RWPE2 (cell line): ENCODE measurements around the gene SLC48A1.

ENCODE experiments used
- ATAC-seq: fragments of 200-7000 bp; cut with Tn5 transposase; 3 replicates; pipeline ENCODE4 v1.9.1; 2021; ENCODE audit warnings: low read depth
- DNase-seq: peaks from one replicate; pipeline ENCODE4 v3.0.0-alpha.2; 2020; ENCODE audit warnings: low spot score
- H3K27ac ChIP-seq: fragments of 450-650 bp; 2 replicates; pipeline ENCODE4 v1.5.1; 2017; ENCODE audit warnings: mild to moderate bottlenecking; ENCODE audit not compliant: poor library complexity, severe bottlenecking
- H3K27me3 ChIP-seq: fragments of 250-450 bp; sonication (Bioruptor Pico); 2 replicates; pipeline ENCODE4 v1.5.1; 2021; ENCODE audit warnings: mild to moderate bottlenecking, moderate library complexity; ENCODE audit not compliant: insufficient read depth, poor library complexity, severe bottlenecking
- H3K36me3 ChIP-seq: fragments of 250-450 bp; sonication (Bioruptor Pico); 2 replicates; pipeline ENCODE4 v1.5.1; 2020; ENCODE audit warnings: low read depth, mild to moderate bottlenecking, moderate library complexity
- H3K4me1 ChIP-seq: fragments of 250-450 bp; sonication (Bioruptor Pico); 2 replicates; pipeline ENCODE4 v1.5.1; 2021; ENCODE audit warnings: mild to moderate bottlenecking, moderate library complexity; ENCODE audit not compliant: insufficient read depth, poor library complexity, severe bottlenecking
- H3K4me3 ChIP-seq: fragments of 250-450 bp; sonication (Bioruptor Pico); 2 replicates; pipeline ENCODE4 v1.5.1; 2021; ENCODE audit warnings: mild to moderate bottlenecking, moderate library complexity; ENCODE audit not compliant: severe bottlenecking
- H3K9me3 ChIP-seq: fragments of 250-450 bp; sonication (Bioruptor Pico); 2 replicates; pipeline ENCODE4 v1.5.1; 2021; ENCODE audit warnings: mild to moderate bottlenecking, moderate library complexity; ENCODE audit not compliant: severe bottlenecking
- TF ChIP-seq, protein P1 (sequence below): fragments of 450-650 bp; IDR thresholded peaks from one replicate; pipeline ENCODE4 v1.5.1; 2017; ENCODE audit warnings: mild to moderate bottlenecking, moderate library complexity; ENCODE audit not compliant: poor library complexity, severe bottlenecking

Gene SLC48A1

DNA sequence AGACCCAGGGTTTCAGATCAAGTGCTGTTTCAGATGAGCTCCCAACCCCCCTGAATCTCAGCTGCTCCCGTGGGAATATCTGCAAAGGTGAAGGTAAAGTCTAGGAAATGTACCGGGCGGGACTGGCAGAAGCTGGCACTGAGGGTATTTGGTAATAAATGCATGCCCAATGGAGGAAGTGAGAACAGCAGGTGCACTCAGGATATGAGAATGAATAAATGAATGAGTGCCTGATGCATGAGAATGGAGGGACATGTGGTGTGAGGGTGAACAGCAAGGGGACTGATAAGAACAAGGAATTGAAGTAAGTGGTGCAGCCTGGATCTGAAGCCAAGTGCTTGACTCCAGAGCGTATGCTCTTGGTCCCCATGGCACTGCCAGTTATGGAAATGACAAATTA, 25.9 kb upstream of the SLC48A1 start:
- TF ChIP-seq, protein P1, sequence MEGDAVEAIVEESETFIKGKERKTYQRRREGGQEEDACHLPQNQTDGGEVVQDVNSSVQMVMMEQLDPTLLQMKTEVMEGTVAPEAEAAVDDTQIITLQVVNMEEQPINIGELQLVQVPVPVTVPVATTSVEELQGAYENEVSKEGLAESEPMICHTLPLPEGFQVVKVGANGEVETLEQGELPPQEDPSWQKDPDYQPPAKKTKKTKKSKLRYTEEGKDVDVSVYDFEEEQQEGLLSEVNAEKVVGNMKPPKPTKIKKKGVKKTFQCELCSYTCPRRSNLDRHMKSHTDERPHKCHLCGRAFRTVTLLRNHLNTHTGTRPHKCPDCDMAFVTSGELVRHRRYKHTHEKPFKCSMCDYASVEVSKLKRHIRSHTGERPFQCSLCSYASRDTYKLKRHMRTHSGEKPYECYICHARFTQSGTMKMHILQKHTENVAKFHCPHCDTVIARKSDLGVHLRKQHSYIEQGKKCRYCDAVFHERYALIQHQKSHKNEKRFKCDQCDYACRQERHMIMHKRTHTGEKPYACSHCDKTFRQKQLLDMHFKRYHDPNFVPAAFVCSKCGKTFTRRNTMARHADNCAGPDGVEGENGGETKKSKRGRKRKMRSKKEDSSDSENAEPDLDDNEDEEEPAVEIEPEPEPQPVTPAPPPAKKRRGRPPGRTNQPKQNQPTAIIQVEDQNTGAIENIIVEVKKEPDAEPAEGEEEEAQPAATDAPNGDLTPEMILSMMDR, result no peak
- H3K4me1 ChIP-seq, result peaks cover 6% of the 10 kb centered on the region
- H3K36me3 ChIP-seq, result peaks cover 21% of the 10 kb centered on the region
- H3K27me3 ChIP-seq, result no peaks in the 10 kb centered on the region
- H3K27ac ChIP-seq, result no peak overlapping the region
- no peaks in the 10 kb centered on the region for H3K9me3 ChIP-seq
- DNase-seq (no peak), ATAC-seq (no peak)
- H3K4me3 ChIP-seq, result no peak overlapping the region

DNA sequence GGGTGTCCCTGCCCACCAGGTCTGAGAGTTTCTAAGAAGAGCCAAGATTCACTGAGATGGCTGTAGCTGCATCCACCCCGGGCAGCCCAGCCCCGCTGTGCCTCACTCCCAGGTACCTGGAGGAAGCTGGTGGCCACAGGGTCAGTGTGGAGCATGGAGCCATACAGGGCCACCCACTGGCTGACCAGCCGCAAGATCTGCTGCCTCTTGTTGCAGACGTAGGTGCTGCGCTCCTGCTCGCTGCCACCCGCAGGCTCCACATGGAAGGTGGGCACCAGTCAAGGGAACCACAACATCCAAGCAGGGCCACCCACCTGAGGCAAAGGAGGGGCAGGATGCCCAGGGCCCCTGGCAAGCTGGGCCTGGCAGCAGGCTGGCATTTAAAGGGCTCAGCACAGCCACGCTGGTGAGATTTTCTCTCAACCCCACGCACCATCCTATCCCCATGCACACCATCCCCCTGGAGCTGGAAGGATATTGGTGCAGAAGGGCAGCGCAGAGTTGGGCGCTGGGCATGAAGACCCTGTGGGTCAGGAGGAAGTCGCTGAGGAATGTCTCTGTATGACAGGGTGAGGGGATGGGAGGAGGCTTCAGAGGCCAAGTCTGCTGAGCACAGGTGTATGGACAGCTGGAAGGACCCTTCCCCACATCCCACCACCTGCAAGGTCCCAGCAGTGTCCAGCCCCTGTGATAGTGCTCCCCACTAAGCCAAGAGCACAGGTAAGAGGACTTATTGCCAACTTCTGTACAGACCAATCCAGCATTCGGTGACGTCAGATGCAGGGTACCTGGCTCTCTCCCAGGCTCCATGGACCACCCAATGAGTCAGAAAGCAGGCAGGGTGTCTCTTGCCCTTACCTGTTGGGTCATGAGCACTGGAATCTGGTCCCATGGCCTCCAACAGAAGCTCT, 25.2 kb upstream of the SLC48A1 start:
- ATAC-seq, result no peak
- Histone ChIP-seq H3K4me3 (no peak overlapping the region), H3K4me1 (peaks cover 13% of the 10 kb centered on the region), H3K9me3 (no peaks in the 10 kb centered on the region), H3K27me3 (no peaks in the 10 kb centered on the region), H3K36me3 (peaks cover 21% of the 10 kb centered on the region), H3K27ac (no peak overlapping the region)
- peak; percentile 44 for DNase-seq
- TF ChIP-seq, protein P1, result no peak

DNA sequence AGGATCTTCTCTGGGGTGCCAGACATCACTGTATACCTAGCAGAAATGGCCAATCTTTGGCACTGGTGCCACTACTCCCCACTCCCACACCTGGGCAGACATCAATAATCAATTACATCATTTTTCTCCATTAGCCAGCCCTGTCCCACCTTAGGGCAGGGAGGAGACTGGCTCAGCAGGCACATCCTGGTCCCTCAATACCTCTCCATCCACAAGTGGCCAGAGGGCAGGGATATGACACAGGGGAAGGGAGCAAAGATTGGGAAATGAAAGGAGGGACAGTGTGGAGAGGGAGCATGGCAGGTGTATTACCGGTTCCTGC, 24.6 kb upstream of the SLC48A1 start:
- no peak for ATAC-seq
- no peaks in the 10 kb centered on the region for H3K9me3 ChIP-seq
- no peaks in the 10 kb centered on the region for H3K27me3 ChIP-seq
- no peak overlapping the region for H3K27ac ChIP-seq
- TF ChIP-seq, protein P1, result no peak
- H3K4me3 ChIP-seq, result no peak overlapping the region
- peaks cover 19% of the 10 kb centered on the region for H3K4me1 ChIP-seq
- DNase-seq, result no peak
- peaks cover 21% of the 10 kb centered on the region for H3K36me3 ChIP-seq

DNA sequence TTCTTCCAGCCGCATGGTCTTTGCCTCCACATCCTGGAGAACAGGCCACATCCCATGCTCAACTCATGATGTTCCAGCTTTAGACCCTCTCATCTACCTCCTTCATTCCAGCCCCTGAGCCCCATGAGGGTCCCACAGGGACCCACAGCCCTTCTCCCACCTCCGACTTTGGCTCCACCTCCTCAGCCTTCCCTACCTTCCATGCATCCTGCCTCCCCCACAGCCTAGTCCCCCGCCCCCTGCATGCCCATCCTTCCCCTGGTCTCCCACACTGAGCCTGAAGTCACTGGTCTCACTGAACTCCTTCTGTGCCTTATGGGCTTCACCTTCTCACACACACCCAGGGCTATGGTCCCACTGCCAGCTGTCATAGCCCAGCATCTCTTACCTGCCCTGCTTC, 24.1 kb upstream of the SLC48A1 start:
- H3K27me3 ChIP-seq, result no peaks in the 10 kb centered on the region

More for the DNA sequence above, 24.1 kb upstream of the SLC48A1 start:
- H3K36me3 ChIP-seq, result peaks cover 21% of the 10 kb centered on the region
- ATAC-seq (no peak), DNase-seq (no peak)
- no peak overlapping the region for H3K4me3 ChIP-seq
- TF ChIP-seq, protein P1, result no peak
- no peak overlapping the region for H3K27ac ChIP-seq
- no peaks in the 10 kb centered on the region for H3K9me3 ChIP-seq
- H3K4me1 ChIP-seq, result peaks cover 24% of the 10 kb centered on the region
